Activated CD4-positive, alpha-beta T cell treated with anti-CD3 and anti-CD28 coated beads, Interleukin-2, amount 50 U/mL, for 1 hour (primary cell): ENCODE measurements around the gene SOST.

Experiments
- DNase-seq: peaks from one replicate; pipeline ENCODE4 v3.0.0-alpha.2; 2020

The SOST gene

GRCh38 chr17:43740541-43740940 is 18.1 kb downstream of the SOST start:
- DNase-seq = no peak

- no peak for DNase-seq
These were observed 20.9 kb downstream of the SOST start for GRCh38 chr17:43737722-43738121.

- DNase-seq = no peak
These were observed 22.2 kb downstream of the SOST start for GRCh38 chr17:43736389-43736788.

- DNase-seq = no peak
These were observed 24.2 kb downstream of the SOST start for GRCh38 chr17:43734376-43734775.

GRCh38 chr17:43733956-43734355 is 24.6 kb downstream of the SOST start:
- no peak for DNase-seq

- DNase-seq = no peak
These were observed 25.6 kb downstream of the SOST start for GRCh38 chr17:43732958-43733357.

- no peak for DNase-seq
These were observed 30.5 kb downstream of the SOST start for GRCh38 chr17:43728081-43728480.

GRCh38 chr17:43723697-43724359 is 34.8 kb downstream of the SOST start:
- no peak for DNase-seq

- DNase-seq = no peak
These were observed 35.5 kb downstream of the SOST start for GRCh38 chr17:43722870-43723665.

GRCh38 chr17:43722269-43722619 is 36.3 kb downstream of the SOST start:
- DNase-seq = no peak

GRCh38 chr17:43721537-43722268 is 36.9 kb downstream of the SOST start:
- no peak for DNase-seq

- DNase-seq = peak; percentile 69
These were observed 38.1 kb downstream of the SOST start for GRCh38 chr17:43720311-43721060.

- DNase-seq = no peak
These were observed 39.0 kb downstream of the SOST start for GRCh38 chr17:43719578-43719977.

- DNase-seq = no peak
These were observed 40.0 kb downstream of the SOST start for GRCh38 chr17:43718544-43718943.

GRCh38 chr17:43717913-43718312 is 40.7 kb downstream of the SOST start:
- no peak for DNase-seq

- DNase-seq = no peak
These were observed 44.0 kb downstream of the SOST start for GRCh38 chr17:43714465-43715149.

GRCh38 chr17:43713494-43714162 is 45.0 kb downstream of the SOST start:
- DNase-seq = no peak

GRCh38 chr17:43712397-43712796 is 46.2 kb downstream of the SOST start:
- DNase-seq = no peak

GRCh38 chr17:43710101-43710500 is 48.5 kb downstream of the SOST start:
- DNase-seq = no peak

GRCh38 chr17:43709210-43709609 is 49.4 kb downstream of the SOST start:
- DNase-seq = no peak

GRCh38 chr17:43707184-43707583 is 51.4 kb downstream of the SOST start:
- DNase-seq = no peak

GRCh38 chr17:43706235-43706634 is 52.4 kb downstream of the SOST start:
- DNase-seq = no peak
